ENCODE results near the gene PPP3R1.

The PPP3R1 gene

DNA sequence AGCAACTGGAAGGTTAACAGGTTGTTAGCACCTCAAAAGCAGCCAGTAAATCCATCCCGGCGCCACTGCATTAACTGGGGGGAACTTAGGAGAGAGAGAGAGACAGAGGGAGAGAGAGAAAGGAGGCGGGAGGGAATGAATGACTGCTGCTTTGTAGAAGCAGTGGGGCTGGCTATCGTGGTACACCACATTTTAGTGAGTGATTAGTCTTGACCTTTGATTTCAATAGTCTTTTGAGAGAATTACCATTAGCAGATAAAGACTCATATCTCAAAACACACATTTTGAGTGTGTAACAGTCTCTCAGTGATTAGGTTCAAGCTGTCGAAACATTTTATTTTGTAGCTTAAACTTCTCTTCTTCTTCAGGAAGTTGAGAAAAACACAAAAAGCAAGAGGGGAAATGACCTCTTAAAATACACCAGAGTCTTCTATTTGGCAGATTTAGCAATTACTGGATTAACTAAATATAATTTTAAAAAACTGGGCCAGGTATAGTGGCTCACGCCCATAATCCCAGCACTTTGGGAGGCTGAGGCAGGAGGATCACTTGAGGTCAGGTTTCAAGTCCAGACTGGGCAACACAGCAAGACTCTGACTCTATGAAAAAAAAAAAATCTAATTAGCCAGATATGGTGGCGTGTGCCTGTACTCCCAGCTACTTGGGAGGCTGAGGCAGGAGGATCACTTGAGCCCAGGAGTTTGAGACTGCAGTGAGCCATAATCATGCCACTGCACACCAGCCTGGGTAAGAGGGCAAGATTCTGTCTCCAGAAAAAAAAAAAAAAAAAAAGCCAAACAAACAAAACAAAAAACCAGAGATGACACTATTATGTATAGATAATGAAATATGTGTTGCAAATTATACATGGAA is 116.6 kb downstream of the PPP3R1 start:
- no peak for DNase-seq

- DNase-seq, result no peak
These were observed 117.8 kb downstream of the PPP3R1 start for GRCh38 chr2:68134554-68134953.

GRCh38 chr2:68134120-68134519 is 118.2 kb downstream of the PPP3R1 start:
- no peak for DNase-seq

All from activated gamma-delta T cell treated with Interleukin-2 at 50 U/mL for 16 hours (primary cell).